IPS-11a (cell line): Measurements from ENCODE around the gene MIF.
"Not testable (repeated sequence)": the region's sequence is repeated elsewhere in the genome, so short reads cannot be mapped to it uniquely, and the experiment has no call there.

Experiments
- H3K4me3 ChIP-seq: one replicate; pipeline ENCODE4 v1.5.1; 2013; ENCODE audit warnings: low read depth, low read length, control low read depth

MIF gene

DNA sequence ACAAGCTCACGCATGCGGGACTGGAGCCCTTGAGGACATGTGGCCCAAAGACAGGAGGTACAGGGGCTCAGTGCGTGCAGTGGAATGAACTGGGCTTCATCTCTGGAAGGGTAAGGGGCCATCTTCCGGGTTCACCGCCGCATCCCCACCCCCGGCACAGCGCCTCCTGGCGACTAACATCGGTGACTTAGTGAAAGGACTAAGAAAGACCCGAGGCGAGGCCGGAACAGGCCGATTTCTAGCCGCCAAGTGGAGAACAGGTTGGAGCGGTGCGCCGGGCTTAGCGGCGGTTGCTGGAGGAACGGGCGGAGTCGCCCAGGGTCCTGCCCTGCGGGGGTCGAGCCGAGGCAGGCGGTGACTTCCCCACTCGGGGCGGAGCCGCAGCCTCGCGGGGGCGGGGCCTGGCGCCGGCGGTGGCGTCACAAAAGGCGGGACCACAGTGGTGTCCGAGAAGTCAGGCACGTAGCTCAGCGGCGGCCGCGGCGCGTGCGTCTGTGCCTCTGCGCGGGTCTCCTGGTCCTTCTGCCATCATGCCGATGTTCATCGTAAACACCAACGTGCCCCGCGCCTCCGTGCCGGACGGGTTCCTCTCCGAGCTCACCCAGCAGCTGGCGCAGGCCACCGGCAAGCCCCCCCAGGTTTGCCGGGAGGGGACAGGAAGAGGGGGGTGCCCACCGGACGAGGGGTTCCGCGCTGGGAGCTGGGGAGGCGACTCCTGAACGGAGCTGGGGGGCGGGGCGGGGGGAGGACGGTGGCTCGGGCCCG lies at the start of gene MIF:
TSS of gene MIF (plus strand) at position 439 of the 765 bp plus-strand sequence. CDS start at position 531, 92 bp downstream.
- peak within 1 kb of the TSS; percentile 87 for H3K4me3 ChIP-seq

DNA sequence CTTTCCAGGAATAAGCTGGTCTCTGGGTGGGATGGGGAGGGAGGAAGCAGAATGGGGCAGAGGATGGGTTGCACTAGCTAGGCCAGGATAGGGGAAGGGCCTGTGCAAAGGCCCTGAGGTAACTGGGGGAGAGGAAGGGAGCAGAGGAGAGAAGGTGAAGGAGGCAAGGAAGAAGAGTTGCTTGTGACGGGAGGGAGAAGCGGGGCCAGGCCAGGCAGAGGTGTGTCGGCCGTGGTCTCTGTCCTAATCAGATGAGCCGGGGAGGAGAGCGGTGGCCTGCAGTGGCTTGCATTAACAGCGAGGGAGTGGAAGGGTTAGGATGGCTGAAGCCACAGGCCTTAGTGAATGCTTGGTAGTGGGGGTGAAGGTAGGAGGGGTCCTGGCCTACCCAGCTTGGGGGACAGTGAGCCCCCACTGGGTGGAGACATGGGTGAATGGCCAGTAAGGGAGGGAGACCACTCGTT lies 49.4 kb upstream of the MIF start:
- no peak overlapping the region for H3K4me3 ChIP-seq

DNA sequence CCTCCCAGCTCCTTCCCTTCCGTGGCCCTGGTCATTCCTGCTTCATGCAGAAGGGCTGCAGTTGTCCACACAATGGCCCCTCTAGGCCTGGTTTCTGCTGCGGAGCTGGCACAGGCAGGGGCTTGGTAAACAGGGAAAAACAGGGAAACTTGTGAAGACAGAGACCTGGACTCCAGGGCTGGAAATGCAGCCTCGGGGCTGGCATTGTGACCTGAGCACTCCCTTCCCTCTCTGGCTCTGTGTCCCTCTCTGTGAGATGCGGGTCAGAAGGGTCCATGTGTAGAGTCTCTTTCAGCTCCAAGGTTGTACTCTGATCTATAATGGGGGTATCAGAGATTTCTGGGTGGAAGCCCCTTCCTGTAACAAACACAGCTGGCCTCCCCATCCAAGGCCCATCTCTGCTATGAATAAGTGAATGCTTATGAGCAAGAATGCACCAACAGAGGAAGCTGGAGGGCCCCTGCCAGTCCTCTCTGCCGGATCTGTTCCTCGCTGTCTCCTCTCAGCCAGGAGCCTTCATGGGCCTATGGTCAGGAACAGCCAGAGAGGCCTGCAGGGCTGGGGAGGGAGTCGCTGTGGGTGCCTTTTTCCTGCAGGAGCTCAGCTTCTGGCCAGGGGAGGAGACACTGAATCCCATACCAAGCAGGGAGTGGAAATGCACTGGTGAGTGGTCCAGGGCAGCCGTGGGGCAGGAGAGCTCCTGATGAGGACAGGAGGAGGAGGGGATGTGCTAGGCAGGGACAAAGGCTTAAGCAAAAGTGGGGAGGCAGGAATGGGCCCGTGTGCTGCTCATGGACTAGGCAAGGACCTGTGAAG lies 48.7 kb upstream of the MIF start:
- H3K4me3 ChIP-seq, result no peak overlapping the region

DNA sequence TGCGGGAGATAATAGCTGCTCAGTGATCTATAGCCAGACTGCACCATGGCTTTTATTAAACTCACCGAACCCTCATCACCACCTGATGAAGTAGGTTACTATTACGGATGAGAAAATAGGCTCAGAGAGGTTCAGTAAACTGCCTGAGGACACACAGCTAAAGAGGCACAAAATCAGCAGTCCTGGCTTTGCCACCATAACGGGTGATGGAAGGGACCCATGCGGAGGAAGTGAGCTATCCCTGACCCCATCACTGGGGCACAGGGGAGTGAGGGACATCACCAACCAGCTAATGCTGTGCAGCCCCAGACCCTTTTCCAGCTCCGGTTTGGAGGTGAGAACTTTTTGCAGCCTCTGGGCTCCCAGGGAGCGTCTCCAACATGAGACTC lies 48.1 kb upstream of the MIF start:
- H3K4me3 ChIP-seq, result no peak overlapping the region

DNA sequence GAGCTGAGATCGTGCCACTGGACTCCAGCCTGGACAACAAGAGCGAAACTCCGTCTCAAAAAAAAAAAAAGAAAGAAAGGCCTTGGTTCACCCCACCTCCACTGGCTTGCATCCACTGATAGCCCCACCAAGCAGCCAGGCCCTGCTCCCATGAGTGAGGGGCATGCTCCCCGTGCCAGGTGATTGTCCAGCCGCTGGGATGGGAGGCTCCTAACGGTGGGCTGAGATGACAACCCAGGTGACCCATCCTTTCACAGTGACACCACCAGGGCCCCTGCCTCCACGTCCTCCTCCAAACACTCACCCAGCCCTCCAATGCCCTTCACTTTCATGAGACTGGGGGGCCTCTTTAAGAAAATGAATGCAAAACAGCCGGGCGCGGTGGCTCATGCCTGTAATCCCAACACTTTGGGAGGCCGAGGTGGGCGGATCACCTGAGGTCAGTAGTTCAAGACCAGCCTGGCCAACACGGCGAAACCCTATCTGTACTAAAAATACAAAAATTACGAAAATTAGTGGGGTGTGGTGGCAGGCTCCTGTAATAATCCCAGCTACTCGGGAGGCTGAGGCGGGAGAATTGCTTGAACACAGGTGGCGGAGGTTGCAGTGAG lies 46.8 kb upstream of the MIF start:
- H3K4me3 ChIP-seq, result no peak overlapping the region

DNA sequence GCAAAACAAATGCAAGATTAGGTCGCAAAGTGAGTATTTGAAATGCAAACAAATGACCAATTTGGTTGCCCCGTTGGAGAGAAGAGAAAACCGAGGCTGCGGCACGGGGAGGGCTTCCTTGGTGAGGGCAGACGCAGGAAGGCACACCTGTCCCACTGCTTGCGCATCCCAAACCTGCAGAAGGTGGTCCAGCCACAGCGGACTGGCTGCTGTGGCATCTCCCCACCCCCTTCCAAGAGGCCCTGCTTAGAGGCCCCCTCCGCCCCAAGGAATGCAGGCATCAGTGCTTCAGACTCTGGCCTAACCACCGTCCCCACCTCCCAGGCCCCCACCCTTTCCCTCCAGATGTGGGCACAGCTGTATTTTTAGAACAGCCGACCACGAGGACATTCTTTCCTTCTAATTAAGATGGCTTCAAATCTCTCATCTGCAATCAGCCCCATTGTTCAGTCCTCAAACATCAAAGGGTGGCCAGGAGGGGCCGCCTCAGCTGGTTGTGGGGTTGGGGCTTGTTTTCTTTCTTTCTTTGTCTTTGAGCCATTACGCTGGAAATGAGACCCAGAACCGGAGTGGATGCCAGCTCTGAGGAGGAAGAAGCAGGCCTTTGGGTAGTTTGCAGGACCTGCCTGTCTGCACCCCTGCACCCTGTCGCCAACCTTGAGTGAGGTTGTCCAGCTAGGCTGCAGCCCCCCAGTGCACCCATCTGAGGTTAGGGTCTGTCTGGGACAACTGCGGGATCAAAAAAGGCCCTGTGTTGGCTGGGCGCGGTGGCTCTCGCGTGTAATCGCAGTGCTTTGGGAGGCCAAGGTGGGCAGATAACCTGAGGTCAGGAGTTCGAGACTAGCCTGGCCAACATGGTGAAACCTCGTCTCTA lies 46.0 kb upstream of the MIF start:
- H3K4me3 ChIP-seq, result no peak overlapping the region

DNA sequence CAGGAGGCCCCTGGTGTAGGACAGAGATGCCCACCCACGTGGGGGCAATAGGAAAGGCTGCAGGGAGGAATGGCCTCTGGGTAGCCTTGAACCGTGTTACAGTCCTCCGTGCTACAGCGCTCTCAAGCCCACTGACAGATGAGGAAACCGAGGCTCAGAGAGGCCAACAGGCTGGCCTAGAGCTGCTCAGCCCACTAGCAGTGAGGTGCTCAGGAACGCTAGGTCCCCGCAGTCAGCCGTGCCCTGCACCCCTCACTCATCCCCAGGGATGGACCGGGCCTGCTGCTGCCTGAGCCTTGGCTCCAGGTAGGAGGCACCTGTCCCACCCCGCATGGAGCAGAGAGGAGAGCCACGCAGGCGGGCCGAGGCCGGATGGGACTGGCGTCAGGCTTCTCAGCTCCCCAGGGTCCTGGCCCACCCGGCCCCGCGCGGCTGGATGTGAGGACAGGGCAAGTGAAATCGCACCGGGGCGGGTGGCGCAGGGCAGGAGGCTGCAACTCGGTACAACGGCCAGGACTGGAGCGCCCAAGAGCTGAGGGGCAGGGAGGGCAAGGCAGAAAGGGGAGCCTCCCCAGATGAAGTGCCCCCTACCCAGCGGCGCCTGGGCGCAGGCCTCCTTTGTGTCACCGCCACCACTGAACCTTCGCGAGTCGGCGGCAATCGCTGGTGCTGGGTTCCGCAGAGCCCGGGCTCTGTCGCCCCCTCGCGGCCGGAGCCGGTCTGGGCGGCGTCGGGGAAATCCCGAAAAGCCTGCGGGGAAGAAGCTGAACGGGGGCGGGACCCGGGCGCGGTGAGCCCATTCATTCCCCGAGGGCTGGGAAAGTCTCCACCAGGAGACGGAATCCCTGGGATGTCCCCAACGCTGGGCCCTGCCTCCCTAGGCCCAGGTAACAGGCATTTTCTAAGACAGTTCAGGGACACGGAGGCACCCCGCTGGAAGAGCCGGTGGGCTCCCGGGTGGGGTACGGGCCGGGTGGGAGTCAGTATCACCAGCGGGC lies 44.9 kb upstream of the MIF start:
- no peak overlapping the region for H3K4me3 ChIP-seq

DNA sequence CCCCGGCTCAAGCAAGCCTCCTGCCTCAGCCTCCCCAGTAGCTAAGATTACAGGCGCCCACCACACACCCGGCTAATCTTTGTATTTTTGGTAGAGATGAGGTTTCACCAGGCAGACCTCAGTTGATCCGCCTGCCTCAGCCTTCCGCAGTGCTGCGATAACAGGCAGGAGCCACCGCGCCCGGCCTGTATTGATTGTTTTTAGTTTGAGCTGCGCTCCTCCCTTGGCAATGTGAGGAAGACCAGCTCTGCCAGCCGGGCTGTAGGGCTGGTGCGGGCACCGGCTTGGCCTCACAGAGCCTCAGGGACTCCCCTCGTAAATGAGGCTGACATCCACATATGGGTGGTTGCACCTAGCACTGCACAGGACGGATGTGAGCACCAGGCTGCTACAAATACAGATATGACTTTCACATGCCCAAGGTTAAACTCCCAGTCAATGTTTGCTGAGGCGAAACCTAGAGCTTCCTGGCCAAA lies 44.0 kb upstream of the MIF start:
- H3K4me3 ChIP-seq, result no peak overlapping the region

DNA sequence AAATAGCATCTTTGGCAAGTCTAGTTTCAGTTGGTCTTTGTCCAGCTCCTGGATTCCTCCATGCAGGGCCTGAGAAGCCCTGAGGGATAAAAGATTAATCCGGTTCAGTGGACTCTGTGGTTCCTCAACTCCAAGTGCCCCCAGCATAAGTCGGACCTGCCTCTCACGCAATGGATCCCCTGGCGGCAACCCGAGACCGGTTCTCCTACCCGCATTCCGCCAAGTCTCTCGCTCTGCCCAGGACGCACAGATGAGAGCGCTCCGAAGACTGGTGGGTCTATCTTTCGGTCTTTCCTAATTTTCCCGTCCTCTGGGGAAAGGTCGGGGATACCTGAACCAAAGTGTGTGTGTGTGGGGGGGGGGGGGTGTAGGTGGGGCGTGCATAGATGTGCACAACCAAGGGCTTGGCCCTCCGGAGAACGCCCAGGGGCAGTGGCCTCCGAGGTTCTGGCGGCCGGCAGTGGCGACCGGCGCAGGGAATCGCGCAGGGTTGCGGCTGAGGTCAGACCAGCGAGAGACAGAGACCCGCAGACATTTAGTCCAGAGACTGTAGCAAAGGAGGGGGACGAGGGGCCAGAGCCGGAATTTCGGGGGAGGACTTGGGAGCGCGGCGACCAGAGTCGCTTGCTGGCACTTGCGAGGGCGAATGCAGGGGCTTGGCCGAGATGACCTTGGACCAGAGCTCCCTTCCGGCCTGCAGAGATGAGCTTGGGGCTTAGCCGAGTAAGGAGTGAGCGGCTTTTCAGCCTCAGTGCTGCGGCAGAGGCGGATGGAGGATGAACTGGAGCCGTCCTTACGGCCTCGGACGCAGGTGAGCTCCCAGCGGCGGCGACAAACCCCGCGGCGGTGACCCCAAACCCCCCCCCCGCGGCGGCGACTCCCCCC lies 37.2 kb upstream of the MIF start:
- peak overlapping the region; percentile 80 for H3K4me3 ChIP-seq

DNA sequence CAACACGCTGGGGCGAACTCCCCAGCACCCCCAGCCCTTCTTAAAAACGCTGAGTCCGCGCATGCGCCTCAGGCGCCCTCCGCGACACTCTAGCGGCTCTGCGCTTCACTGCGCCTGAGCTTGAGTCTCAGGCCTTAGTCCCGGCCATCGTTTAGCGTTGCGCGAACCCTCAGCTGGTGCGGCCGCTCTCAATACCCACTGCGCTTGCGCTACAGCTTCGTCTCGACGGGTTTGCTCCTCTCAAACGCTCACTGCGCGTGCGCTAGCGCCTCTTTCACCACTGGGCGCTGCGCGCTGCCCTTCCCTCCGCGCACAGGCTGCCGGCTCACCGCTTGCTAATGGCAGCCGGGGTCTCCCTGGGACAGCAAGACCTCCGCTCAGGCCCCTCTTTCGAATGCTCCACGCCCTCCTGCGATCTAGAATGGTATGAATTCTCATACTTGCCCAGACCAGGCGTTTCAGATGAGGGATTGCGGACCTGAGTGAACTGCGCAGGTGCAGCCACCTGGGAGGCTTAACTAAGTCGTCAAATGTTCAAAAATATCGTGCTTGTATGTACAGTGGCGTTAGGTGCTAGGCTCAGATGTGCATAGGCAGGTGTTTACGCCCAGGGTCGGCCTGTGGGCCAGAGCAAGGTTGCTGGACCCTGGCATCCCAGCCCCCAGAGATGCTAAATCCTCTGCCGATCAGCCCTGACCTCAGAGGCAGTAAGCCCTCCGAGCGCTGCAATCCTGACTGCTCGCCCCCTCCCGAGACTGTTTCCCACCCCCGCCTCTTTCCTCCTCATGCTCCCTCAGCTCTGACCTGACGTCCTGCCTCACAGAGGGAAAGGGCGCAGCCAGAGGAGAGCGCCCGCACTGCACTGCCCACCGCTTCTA lies 36.3 kb upstream of the MIF start, which contains the start of gene SLC2A11:
TSS of gene SLC2A11 (plus strand) at position 270 of the 878 bp plus-strand sequence. CDS start at position 395, 125 bp downstream.
- peak within 1 kb of the TSS; percentile 80 for H3K4me3 ChIP-seq

DNA sequence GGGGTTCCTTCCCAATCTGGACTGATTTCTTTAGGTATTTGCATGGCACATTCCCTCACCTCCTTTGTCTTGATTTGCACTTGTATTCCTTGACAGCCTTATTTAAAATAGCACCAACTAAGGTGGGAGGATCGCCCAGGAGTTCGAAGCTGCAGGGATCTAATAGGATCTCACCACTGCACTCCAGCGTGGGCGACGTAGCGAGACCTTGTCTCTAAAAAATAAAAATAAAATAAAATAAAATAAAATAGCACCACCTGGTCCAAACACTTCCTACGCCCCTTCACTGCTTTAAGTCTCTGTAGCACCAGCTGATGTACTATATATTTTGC lies 35.7 kb upstream of the MIF start:
- H3K4me3 ChIP-seq, result peak overlapping the region; percentile 80

DNA sequence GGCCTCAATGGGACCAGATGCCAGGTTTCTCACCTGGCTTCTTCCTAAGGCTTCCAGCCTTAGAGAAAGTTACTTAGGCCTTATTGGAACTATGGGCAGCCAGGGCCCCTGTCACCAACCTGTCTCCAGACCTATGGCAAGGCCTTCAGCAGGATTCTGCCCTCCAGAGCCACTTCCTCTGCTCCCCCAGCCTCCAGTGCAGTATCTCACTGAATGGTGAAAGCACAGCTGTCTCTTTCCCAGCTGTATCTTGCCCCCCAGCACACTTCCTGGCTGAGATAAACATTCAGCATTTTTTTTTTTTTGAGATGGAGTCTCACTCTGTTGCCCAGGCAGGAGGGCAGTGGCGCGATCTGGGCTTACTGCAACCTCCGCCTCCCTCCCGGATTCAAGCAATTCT lies 35.0 kb upstream of the MIF start:
- H3K4me3 ChIP-seq, result no peak overlapping the region

DNA sequence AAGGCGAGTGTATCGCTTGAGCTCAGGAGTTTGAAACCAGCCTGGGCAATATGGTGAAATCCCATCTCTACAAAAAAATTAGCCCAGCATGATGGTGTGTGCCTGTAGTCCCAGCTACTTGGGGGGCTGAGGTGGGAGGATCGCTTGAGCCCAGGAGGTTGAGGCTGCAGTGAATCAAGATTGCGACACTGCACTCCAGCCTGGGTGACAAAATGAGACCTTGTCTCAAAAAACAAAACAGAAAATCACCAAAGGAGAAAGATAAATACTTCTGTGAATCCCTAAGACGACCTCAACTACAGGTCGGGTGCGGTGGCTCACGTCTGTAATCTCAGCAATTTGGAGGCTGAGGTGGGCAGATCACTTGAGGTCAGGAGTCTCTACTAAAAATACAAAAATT lies 34.0 kb upstream of the MIF start:
- not testable (repeated sequence) for H3K4me3 ChIP-seq

DNA sequence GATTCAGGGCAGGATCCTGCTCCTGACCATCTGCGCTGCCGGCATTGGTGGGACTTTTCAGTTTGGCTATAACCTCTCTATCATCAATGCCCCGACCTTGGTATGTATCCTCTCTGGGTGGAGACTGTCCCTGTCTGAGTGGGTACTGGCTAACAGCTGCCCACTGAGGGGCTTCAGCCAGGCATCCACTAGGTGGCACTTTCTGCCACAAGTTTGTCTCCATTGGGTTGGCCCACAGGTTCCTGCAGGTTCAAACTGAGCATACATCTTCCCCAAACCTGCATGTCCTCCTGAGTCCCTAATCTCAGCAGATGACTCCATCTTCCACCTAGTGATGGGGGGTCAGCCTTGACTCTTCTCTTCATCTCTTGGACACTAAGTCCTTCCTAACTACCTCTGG lies 32.1 kb upstream of the MIF start:
- H3K4me3 ChIP-seq, result no peak overlapping the region

DNA sequence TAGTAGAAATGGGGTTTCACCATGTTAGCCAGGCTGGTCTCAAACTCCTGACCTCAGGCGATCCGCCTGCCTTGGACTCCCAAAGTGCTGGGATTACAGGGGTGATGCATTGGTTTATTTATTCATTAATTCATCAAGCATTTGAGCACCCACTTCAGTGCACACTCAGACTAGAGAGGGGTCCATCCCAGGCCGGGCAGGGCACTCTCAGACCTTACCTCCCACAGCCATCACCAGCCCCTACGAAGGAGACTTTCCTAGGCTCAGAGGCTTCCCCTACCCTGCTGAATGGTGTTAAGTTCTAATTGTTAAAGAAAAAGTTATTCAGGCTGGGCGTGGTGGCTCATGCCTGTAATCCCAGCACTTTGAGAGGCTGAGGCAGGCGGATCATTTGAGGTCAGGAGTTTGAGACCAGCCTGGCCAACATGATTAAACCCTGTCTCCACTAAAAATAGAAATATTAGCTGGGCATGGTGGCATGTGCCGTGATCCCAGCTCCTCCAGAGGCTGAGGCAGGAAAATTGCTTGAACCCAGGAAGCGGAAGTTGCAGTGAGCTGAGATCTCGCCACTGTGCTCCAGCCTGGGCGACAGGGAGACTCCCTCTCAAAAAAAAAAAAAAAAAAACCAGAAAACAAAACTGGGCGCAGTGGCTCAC lies 29.6 kb upstream of the MIF start:
- H3K4me3 ChIP-seq, result not testable (repeated sequence)

DNA sequence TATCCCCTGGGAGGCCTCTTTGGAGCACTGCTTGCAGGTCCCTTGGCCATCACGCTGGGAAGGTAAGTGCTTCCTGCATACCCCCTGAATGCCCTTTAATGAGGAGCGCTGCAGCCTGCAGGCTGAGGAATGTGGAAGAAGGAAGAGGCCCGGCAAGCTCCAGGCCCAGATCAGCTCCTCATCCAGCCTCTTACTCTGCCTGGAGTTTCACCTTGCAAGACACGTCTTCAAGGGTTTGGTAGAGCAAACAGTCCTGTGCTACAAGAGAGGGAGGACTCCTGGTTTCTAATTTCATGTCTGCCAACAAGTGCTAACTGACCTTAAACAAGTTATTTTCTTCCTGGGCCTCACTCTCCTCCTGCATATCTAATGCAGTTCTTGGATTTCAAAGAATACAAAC lies 25.6 kb upstream of the MIF start:
- no peak overlapping the region for H3K4me3 ChIP-seq

DNA sequence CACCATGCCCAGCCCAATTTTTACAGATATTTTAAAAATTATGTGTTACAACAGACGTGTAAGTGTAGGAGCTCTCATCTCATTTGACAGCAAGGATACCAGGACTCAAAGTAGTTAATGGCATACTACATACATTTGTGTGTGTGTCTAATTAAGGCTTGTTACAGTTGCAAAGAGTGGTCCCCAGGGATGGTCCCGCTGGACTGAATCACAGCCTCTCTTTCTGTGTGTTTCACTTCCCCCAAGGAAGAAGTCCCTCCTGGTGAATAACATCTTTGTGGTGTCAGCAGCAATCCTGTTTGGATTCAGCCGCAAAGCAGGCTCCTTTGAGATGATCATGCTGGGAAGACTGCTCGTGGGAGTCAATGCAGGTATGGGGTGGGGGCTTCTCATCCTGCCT lies 19.3 kb upstream of the MIF start:
- H3K4me3 ChIP-seq, result no peak overlapping the region
